SK-N-MC (cell line): ENCODE measurements around the gene KLC4.

ENCODE experiments used
- DNase-seq: peaks from one replicate; pipeline ENCODE4 v3.0.0-alpha.2; 2011; ENCODE audit warnings: low read depth, low spot score
- H3K27ac ChIP-seq: fragments of 200-600 bp; sonication (generic); 2 replicates; pipeline ENCODE4 v1.5.1; 2016; ENCODE audit warnings: mixed run types
- H3K36me3 ChIP-seq: fragments of 200-600 bp; sonication (generic); 2 replicates; pipeline ENCODE4 v1.6.1; 2017; ENCODE audit warnings: antibody characterized with exemption, low read length, mixed read lengths; ENCODE audit not compliant: insufficient read depth
- H3K4me3 ChIP-seq: fragments of 200-600 bp; sonication (generic); 2 replicates; pipeline ENCODE4 v1.5.1; 2016
- H3K9ac ChIP-seq: fragments of 200-600 bp; sonication (generic); 2 replicates; pipeline ENCODE4 v1.8.0; 2017; ENCODE audit warnings: mixed run types, mixed read lengths; ENCODE audit not compliant: insufficient read length
- H3K9me3 ChIP-seq: fragments of 200-600 bp; sonication (generic); 2 replicates; pipeline ENCODE4 v1.6.1; 2017; ENCODE audit warnings: low read depth, mild to moderate bottlenecking, antibody characterized with exemption, low read length, moderate library complexity, mixed read lengths
- EZH2 ChIP-seq: fragments of 200-600 bp; sonication (generic); IDR thresholded peaks from one replicate; pipeline ENCODE4 v1.6.1; 2017; ENCODE audit warnings: antibody characterized with exemption
- FOXP2 ChIP-seq: optimal IDR thresholded peaks from 2 replicates; pipeline ENCODE3; 2011; ENCODE audit warnings: mild to moderate bottlenecking, moderate library complexity; ENCODE audit not compliant: insufficient read depth; ENCODE audit errors: extremely low read length, control extremely low read depth
- POLR2AphosphoS5 ChIP-seq: IDR thresholded peaks from 2 replicates; pipeline ENCODE4 v1.6.1; 2012; ENCODE audit warnings: mild to moderate bottlenecking, low read depth, low read length, borderline replicate concordance

The KLC4 gene

GRCh38 chr6:43053545-43054205, 5.8 kb upstream of the KLC4 start, which contains the start of gene CUL7:
TSS of gene CUL7 (minus strand) at chr6:43053851. CDS start at chr6:43052788, 1,063 bp downstream.
- H3K9me3 ChIP-seq, result no peaks in the 10 kb centered on the region
- H3K27ac ChIP-seq, result peak within 1 kb of the TSS; percentile 90
- DNase-seq, result peak; percentile 79
- H3K9ac ChIP-seq, result peak within 1 kb of the TSS; percentile 96
- peak within 1 kb of the TSS; percentile 86 for H3K4me3 ChIP-seq
- TF ChIP-seq EZH2 (no peak), POLR2AphosphoS5 (peak; percentile 97), FOXP2 (peak; percentile 46)
- H3K36me3 ChIP-seq, result peaks cover 39% of the 10 kb centered on the region; the same call in 1 of the 2 replicates

GRCh38 chr6:43054206-43054943, 5.1 kb upstream of the KLC4 start:
- peak overlapping the region; percentile 86 for H3K4me3 ChIP-seq
- TF ChIP-seq POLR2AphosphoS5 (no peak), EZH2 (no peak), FOXP2 (no peak)
- H3K9ac ChIP-seq, result peak overlapping the region; percentile 21
- DNase-seq, result no peak
- peak overlapping the region; percentile 83 for H3K27ac ChIP-seq
- H3K36me3 ChIP-seq, result peaks cover 34% of the 10 kb centered on the region; the same call in 1 of the 2 replicates
- H3K9me3 ChIP-seq, result no peaks in the 10 kb centered on the region

- no peak overlapping the region for H3K27ac ChIP-seq
- peaks cover 21% of the 10 kb centered on the region; the same call in 1 of the 2 replicates for H3K36me3 ChIP-seq
- no peak overlapping the region for H3K4me3 ChIP-seq
- no peaks in the 10 kb centered on the region for H3K9me3 ChIP-seq
- H3K9ac ChIP-seq, result no peak overlapping the region
- TF ChIP-seq FOXP2, result no peak
- TF ChIP-seq EZH2, result no peak
- TF ChIP-seq POLR2AphosphoS5, result no peak
- DNase-seq, result no peak
Observed at GRCh38 chr6:43055966-43056365, 3.5 kb upstream of the KLC4 start.

GRCh38 chr6:43058531-43058930, 900 bp upstream of the KLC4 start:
- Histone ChIP-seq H3K9me3 (no peaks in the 10 kb centered on the region), H3K9ac (peak overlapping the region; percentile 98), H3K4me3 (peak overlapping the region; percentile 100), H3K36me3 (peaks cover 19% of the 10 kb centered on the region; the same call in 1 of the 2 replicates), H3K27ac (no peak overlapping the region)
- no peak for DNase-seq
- TF ChIP-seq FOXP2, result no peak

- H3K27ac ChIP-seq, result no peak overlapping the region; the same call in 1 of the 2 replicates
- H3K36me3 ChIP-seq, result peaks cover 19% of the 10 kb centered on the region; the same call in 1 of the 2 replicates
- TF ChIP-seq EZH2 (no peak), FOXP2 (no peak), POLR2AphosphoS5 (no peak)
- peak overlapping the region; percentile 91 for H3K9ac ChIP-seq
- H3K4me3 ChIP-seq, result peak overlapping the region; percentile 100
- no peak for DNase-seq
- no peaks in the 10 kb centered on the region for H3K9me3 ChIP-seq
Observed at GRCh38 chr6:43060034-43060754, 763 bp downstream of the KLC4 start.

GRCh38 chr6:43060755-43061633, 1.6 kb downstream of the KLC4 start:
- Histone ChIP-seq H3K4me3 (no peak overlapping the region; the same call in 1 of the 2 replicates), H3K9ac (no peak overlapping the region), H3K36me3 (peaks cover 11% of the 10 kb centered on the region; the same call in 1 of the 2 replicates), H3K9me3 (no peaks in the 10 kb centered on the region), H3K27ac (no peak overlapping the region)
- TF ChIP-seq EZH2 (no peak), POLR2AphosphoS5 (no peak), FOXP2 (no peak)
- DNase-seq, result no peak

GRCh38 chr6:43061861-43062260, 2.4 kb downstream of the KLC4 start:
- H3K9ac ChIP-seq, result no peak overlapping the region
- H3K27ac ChIP-seq, result no peak overlapping the region
- no peak for TF ChIP-seq EZH2
- no peak for TF ChIP-seq FOXP2
- no peak for TF ChIP-seq POLR2AphosphoS5
- H3K4me3 ChIP-seq, result no peak overlapping the region
- peaks cover 8% of the 10 kb centered on the region; the same call in 1 of the 2 replicates for H3K36me3 ChIP-seq
- H3K9me3 ChIP-seq, result no peaks in the 10 kb centered on the region
- no peak for DNase-seq
